ENCODE results near the gene LOC101059915.

LOC101059915 gene

DNA sequence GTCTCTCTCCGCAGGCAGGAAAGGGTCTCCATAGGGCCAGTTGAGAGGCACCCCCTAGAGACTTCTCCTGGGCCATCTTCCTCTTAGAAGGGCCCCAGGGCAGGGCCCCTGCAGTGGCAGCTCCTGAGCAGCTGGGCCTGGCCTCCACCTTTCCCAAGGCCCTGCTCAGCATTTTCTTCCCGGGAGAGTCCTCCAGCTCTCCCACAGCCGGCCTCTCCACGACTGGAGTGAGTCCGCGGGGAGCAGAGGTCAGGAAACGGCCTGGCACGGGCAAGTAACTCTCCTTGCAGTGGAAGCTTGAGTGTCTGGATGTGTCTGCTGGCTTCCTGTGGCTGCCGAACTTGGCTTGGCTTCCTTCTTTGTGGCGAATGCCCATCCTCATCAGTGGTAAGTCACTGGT, 1.6 kb upstream of the LOC101059915 start:
- Histone ChIP-seq H3K4me2 (ENCODE audit: insufficient read depth, low read length) (no peak overlapping the region), H3K79me2 (ENCODE audit: control insufficient read depth, insufficient read depth, low read length) (no peaks in the 10 kb centered on the region), H3K27me3 (ENCODE audit: control insufficient read depth in 2 of 2, insufficient read depth in 2 of 2, low read length in 2 of 2) (no peaks in the 10 kb centered on the region), H3K36me3 (ENCODE audit: control insufficient read depth in 2 of 2, extremely low read depth in 1 of 2, insufficient read depth in 2 of 2, low read length in 2 of 2) (no peaks in the 10 kb centered on the region), H3K4me3 (replicated peaks in 1 of 3; ENCODE audit: insufficient read depth in 1 of 3, low read depth in 1 of 3, low read length in 3 of 3) (no peak overlapping the region), H3K4me1 (ENCODE audit: control insufficient read depth, extremely low read depth, insufficient read depth, low read length) (no peaks in the 10 kb centered on the region), H3K9ac (replicated peaks; ENCODE audit: extremely low read depth, insufficient read depth, low read length) (no peak overlapping the region), H3K9me3 (replicated peaks; ENCODE audit: control insufficient read depth, insufficient read depth, low read length) (no peaks in the 10 kb centered on the region), H3K9me1 (replicated peaks; ENCODE audit: control insufficient read depth, extremely low read depth, insufficient read depth, low read length) (no peaks in the 10 kb centered on the region), H3K27ac (ENCODE audit: insufficient read depth, low read depth, low read length) (no peak overlapping the region), H4K20me1 (replicated peaks; ENCODE audit: control insufficient read depth, extremely low read depth, insufficient read depth, low read length) (no peaks in the 10 kb centered on the region), H2AFZ (ENCODE audit: low read depth, low read length) (no peak overlapping the region)
- intact Hi-C loops (cut with micrococcal nuclease) (no loop called here), dilution Hi-C loops (cut with MboI; ENCODE audit: extremely low pct_ligation_motif_present, low sequenced_read_pairs) (no loop called here)
- ChIA-PET CTCF (no interaction called here), POLR2A (no interaction called here)
- DNase-seq (ENCODE audit: low read depth, low spot score), result no peak
- FAIRE-seq, result no peak
- TF ChIP-seq, protein P1, sequence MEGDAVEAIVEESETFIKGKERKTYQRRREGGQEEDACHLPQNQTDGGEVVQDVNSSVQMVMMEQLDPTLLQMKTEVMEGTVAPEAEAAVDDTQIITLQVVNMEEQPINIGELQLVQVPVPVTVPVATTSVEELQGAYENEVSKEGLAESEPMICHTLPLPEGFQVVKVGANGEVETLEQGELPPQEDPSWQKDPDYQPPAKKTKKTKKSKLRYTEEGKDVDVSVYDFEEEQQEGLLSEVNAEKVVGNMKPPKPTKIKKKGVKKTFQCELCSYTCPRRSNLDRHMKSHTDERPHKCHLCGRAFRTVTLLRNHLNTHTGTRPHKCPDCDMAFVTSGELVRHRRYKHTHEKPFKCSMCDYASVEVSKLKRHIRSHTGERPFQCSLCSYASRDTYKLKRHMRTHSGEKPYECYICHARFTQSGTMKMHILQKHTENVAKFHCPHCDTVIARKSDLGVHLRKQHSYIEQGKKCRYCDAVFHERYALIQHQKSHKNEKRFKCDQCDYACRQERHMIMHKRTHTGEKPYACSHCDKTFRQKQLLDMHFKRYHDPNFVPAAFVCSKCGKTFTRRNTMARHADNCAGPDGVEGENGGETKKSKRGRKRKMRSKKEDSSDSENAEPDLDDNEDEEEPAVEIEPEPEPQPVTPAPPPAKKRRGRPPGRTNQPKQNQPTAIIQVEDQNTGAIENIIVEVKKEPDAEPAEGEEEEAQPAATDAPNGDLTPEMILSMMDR (IDR thresholded peaks at IDR 0.05; ENCODE audit: extremely low read depth in 1 of 2, insufficient read depth in 1 of 2, low read depth in 1 of 2, low read length in 2 of 2), result no peak
- no peak for TF ChIP-seq GATA2 (IDR thresholded peaks at IDR 0.05; ENCODE audit: insufficient read depth, insufficient read length, low read depth, low read length)
- TF ChIP-seq POLR2A (IDR thresholded peaks at IDR 0.05; ENCODE audit: low read depth, low read length), result no peak
- no peak for TF ChIP-seq FOS (IDR thresholded peaks at IDR 0.05; ENCODE audit: borderline replicate concordance, insufficient read depth, low read length)
- TF ChIP-seq MAX (IDR thresholded peaks at IDR 0.05; ENCODE audit: insufficient read depth, insufficient read length), result no peak
- no peak for TF ChIP-seq POLR2AphosphoS5 (IDR thresholded peaks at IDR 0.05; ENCODE audit: insufficient read depth, low read depth, low read length)
- no peak for TF ChIP-seq EZH2 (IDR thresholded peaks at IDR 0.05; ENCODE audit: borderline replicate concordance, low read depth, low read length, severe bottlenecking)
- no peak for TF ChIP-seq JUN (IDR thresholded peaks at IDR 0.05; ENCODE audit: borderline replicate concordance, insufficient read depth, insufficient read length, low read depth)
- no peak for TF ChIP-seq MYC (IDR thresholded peaks at IDR 0.05; ENCODE audit: low read depth, low read length)
- no TSS peak for BruUV-seq (replicated peaks)

Data from endothelial cell of umbilical vein (primary cell).